NCI-H345 (cell line): ENCODE measurements around the gene ACKR1.

Source experiments
- DNase-seq: peaks from one replicate; lab custom pipeline; 2025; lab: John Stamatoyannopoulos, UW

Gene ACKR1

DNA sequence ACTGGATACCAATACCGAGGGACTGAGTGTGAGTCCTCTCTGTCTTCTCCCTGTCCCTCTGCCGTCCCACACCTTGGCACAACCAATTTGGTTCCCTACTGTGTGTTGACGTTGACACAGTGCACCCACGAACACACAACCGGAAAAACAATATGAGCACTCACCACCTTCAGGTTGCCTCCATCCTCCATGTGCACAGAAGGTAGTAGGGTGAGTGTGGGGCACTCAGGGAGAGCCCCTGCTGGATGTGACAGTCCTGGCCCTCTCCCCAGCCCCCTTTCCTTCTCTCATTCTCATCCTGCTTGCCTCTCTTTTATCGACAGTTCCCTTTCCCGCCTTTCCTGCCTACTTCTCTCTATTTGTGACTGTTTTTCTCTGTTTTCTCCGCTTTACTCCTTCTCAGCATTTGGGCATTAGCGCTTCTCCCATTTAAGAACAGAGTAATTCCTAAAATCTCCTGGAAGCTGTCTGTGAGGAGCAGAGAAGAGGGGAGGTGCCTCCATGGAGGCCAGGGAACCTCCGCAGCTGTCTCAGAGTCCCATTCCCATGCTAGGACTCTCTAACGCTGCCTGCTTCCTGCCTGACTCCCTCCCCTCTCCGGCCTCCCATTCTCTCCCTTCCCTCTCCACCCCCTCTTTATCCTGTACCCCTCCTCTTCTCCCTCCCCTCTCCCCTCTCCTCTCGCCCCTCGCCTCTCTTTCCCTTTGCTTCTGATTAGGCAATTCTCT lies 16.9 kb upstream of the ACKR1 start:
- DNase-seq, result no peak

DNA sequence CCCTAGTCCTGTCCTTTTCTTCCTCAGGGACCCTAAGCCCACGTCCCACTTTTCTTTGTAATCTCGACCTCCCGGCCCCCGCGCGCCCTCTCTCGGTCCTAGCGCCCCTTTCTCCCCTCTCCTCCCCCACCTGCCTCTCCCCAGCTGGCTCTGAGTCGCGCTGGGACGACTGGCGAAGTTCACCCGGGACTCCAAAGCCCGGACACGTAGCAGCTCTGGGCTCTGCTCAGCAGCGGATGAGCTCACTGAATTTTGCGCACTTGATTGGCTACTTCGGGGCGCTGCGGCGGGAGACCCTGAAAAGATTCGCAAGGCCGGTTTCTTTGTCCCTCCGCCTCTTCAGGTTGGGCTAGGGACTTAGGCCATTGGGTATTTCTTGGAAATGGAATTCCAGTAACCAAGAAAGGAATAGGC lies 16.3 kb upstream of the ACKR1 start:
- no peak for DNase-seq

DNA sequence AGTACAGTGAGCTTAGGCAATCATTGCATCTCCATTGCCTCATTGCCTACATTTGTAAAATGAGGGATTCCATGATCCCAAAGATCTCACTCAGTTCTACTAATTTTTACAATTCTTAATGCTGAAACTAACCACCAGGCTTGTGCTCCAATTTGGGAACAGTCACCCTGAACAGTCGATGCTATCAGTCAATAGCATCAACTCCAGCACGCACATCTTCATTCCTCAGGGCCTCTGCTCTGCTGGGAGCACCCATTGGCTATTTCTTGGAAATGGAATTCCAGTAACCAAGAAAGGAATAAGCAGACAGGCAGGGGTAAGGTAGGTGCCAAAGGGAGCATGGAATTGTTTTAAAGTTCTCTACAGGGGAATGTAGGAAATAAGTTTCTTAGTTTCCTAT lies 14.2 kb upstream of the ACKR1 start:
- no peak for DNase-seq

DNA sequence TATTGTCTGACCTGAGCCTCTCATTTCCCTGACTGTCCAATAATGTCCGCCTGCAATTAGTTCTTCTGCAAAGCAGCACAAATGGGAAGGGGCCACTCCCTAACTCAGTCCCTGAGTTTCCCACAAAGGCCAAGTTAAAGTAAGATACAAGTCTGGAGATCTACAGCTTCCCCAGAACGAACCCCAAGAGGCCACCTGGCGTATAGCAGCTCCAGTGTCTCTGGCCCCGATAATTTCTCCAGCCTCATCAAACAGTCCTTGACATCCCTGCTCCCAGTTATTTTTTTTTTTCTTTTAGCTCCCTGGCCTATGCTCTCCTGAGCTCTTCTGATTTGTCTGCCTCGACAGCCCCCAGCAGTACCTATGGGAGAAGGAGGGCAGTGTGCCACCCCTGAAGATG lies 8.1 kb upstream of the ACKR1 start:
- no peak for DNase-seq

DNA sequence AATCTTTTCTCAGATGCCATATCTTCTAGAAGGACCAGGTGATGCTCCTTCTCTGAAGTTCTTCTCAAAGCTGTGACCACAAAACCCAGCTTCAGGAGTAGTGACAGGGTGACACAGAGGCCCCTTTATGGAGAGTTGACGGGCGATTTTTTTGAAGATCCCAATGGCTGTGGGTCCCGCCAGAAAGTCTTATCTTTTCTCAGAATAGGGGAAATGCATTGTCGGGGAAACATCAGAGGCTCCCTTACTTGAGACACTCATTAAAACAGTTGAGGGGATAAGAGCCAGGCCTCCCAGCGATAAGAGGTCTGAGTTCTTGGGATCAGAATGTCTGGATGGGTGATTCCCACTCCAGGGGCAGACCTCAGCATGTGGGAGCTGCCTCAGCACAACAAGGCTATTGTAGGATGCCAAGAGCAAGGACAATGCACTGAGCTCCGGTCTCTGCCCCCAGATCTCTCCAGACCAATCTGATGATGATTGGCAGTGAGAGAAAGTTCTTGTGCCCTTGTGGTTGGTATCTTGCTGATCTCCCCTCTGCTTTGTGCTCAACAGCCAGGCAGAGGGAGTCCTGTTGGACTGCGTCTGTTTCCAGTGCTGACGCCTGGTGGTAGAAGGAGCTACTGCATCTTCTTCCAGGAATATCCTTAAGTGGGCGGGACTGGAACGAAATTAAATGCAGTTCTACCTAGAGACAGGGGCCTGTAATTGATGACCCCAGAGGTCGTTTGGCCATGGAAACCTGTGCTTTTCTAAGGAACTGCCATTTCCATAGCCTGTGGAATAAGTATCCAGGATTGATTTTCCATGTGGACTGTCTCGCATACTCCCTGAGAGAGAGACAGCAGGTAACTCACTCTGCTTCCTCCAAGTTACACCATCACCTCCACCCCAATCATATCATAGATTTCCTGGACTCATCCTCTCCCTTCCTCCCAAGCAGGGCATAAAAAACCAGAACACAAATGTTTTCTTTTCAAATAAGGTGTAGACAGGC lies 6.8 kb upstream of the ACKR1 start:
- peak; percentile 63 for DNase-seq

DNA sequence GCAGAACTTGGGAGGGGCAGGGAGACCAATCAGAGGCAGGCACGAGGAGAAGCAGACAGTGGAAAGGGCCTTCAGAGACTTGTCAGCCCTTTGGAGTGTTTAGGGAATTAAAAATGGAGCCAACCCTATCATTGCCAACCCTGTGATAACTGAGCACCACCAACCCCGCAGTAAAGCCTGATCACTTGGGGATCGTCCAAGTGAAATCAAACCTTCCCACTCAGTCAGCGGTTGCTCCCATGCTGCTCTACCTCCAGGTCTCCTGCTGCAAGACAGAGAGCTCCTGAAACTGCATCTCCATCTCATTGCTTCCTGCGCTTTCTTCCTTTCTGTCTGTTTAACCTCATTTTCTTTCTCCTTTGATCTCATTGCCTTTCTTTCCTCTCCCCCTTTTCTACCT lies 4.8 kb upstream of the ACKR1 start:
- DNase-seq, result no peak

- DNase-seq, result no peak
These were observed 3.9 kb upstream of the ACKR1 start for GRCh38 chr1:159200769-159201168.

GRCh38 chr1:159201642-159202041 lies 3.0 kb upstream of the ACKR1 start:
- no peak for DNase-seq

- DNase-seq, result no peak
These were observed 1.1 kb upstream of the ACKR1 start for GRCh38 chr1:159203610-159204009.

DNA sequence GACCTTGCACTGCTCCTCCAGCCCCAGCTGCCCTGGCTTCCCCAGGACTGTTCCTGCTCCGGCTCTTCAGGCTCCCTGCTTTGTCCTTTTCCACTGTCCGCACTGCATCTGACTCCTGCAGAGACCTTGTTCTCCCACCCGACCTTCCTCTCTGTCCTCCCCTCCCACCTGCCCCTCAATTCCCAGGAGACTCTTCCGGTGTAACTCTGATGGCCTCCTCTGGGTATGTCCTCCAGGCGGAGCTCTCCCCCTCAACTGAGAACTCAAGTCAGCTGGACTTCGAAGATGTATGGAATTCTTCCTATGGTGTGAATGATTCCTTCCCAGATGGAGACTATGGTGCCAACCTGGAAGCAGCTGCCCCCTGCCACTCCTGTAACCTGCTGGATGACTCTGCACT lies 550 bp downstream of the ACKR1 start:
- no peak for DNase-seq

DNA sequence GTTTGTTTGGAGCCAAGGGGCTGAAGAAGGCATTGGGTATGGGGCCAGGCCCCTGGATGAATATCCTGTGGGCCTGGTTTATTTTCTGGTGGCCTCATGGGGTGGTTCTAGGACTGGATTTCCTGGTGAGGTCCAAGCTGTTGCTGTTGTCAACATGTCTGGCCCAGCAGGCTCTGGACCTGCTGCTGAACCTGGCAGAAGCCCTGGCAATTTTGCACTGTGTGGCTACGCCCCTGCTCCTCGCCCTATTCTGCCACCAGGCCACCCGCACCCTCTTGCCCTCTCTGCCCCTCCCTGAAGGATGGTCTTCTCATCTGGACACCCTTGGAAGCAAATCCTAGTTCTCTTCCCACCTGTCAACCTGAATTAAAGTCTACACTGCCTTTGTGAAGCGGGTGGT lies 1.4 kb downstream of the ACKR1 start:
- no peak for DNase-seq

GRCh38 chr1:159207080-159207479 lies 2.4 kb downstream of the ACKR1 start:
- DNase-seq, result no peak

DNA sequence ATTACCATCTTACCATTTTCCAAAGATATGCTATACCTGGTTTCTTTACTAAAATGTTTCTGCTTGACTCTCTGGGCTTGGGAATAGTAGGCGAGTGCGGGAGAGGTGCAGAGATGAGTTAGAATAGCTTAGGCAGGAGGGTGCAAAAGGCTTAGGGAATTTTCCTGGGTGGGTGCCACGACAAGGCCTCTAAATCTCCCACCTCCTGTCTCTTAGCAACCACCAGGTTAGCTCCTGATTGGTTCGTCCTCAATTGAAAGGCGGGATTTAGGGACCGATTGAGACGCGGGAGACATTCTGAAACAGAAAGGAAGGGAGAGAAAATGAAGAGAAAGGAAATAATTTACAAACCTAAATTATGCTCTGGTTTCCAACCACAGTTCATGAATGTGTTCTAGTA lies 3.1 kb downstream of the ACKR1 start:
- DNase-seq, result no peak

- no peak for DNase-seq
These were observed 3.6 kb downstream of the ACKR1 start for GRCh38 chr1:159208175-159208825.

DNA sequence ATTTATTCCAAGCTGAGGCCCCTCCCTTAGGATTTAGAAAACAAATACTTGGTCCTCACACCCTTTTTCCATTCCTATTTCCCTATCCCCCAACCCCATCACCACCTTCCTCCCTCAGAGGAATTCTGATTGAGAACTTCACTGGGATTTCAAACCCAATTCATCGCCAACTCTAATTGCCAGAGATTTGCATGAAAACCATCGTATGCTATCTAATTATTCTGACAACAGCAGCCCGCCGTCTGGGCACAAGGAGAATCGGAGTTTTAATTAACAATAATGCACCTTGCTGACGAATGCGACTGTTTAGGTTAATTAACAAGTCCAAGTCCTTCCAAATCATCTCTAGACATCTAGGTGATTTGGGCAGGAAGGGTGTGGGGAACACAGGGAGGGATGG lies 4.4 kb downstream of the ACKR1 start:
- no peak for DNase-seq

- peak; percentile 49 for DNase-seq
These were observed 6.9 kb downstream of the ACKR1 start for GRCh38 chr1:159211331-159212136.

- DNase-seq, result no peak
These were observed 7.9 kb downstream of the ACKR1 start for GRCh38 chr1:159212596-159212995.

GRCh38 chr1:159214149-159214760 lies 9.6 kb downstream of the ACKR1 start:
- peak; percentile 42 for DNase-seq

DNA sequence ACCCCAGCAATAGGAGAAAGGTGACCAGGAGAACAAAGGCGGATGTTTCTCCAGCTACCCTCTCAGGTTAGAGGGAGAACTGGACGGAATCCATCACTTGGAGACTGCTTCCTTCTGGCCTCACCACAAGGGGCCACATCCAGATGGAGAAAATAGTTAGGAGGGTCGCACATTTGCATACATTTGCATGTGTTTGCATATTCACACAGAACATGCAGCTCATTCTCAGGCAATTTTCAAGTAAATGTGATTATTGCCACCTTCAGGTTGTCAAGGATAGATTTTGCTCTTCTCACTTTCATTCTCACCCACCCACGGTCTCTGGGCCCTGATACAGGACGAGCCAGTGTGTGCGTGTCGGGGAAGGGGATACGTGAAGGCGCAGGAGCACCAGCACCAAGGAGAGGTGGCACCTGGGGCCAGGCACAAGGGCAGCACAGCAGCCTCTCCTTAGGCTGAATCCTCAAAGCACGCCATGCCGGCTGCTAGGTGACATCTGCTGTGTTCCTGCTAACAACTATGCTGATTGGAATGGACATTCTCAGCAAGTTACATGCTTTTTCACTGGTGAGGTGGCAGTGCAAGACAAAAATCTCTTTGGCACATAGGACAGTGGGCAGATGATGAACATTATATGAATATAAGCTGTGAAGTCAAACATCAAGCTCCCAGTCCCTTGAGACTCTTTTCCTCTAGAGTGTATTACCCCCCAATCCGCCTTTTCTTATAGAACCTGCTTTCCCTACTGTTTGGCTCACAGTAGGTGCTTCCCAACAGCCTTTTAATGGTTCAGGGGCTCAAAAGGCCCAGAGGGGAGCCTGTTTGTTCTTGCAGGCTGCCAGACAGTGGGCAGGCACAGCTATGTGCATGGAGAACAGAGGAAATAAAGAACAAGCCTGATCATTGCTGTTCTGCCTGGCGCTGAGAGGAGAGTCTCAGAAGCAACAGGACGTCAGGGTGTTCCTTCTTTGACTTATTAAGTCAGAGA lies 14.3 kb downstream of the ACKR1 start:
- peak; percentile 49 for DNase-seq
